ENCODE data around the gene INTS15.

The INTS15 gene

GRCh38 chr7:6650086-6650485, 60.3 kb downstream of the INTS15 start:
- no peak for TF ChIP-seq CTCF (IDR thresholded peaks at IDR 0.05)
- Histone ChIP-seq H3K27ac (no peak overlapping the region), H3K4me3 (no peak overlapping the region)
- no peak for DNase-seq (ENCODE audit: low spot score)

- no peak overlapping the region for H3K27ac ChIP-seq
- peak; percentile 43 for DNase-seq (ENCODE audit: low spot score)
- H3K4me3 ChIP-seq, result no peak overlapping the region
- no peak for TF ChIP-seq CTCF (IDR thresholded peaks at IDR 0.05)
Measured at GRCh38 chr7:6650521-6651011, 60.7 kb downstream of the INTS15 start.

GRCh38 chr7:6651851-6652445, 62.1 kb downstream of the INTS15 start:
- no peak overlapping the region for H3K4me3 ChIP-seq
- DNase-seq (ENCODE audit: low spot score), result peak; percentile 64
- no peak overlapping the region for H3K27ac ChIP-seq
- no peak for TF ChIP-seq CTCF (IDR thresholded peaks at IDR 0.05)

- TF ChIP-seq CTCF (IDR thresholded peaks at IDR 0.05), result no peak
- H3K4me3 ChIP-seq, result no peak overlapping the region
Measured at GRCh38 chr7:6652446-6653011, 62.7 kb downstream of the INTS15 start.

GRCh38 chr7:6653071-6654003, 63.5 kb downstream of the INTS15 start:
- H3K4me3 ChIP-seq, result no peak overlapping the region
- no peak overlapping the region for H3K27ac ChIP-seq
- no peak for DNase-seq (ENCODE audit: low spot score)
- no peak for TF ChIP-seq CTCF (IDR thresholded peaks at IDR 0.05)

More at GRCh38 chr7:6652446-6653011, 62.7 kb downstream of the INTS15 start:
- H3K27ac ChIP-seq, result no peak overlapping the region
- no peak for DNase-seq (ENCODE audit: low spot score)

GRCh38 chr7:6654113-6654841, 64.5 kb downstream of the INTS15 start:
- no peak for TF ChIP-seq CTCF (IDR thresholded peaks at IDR 0.05)
- no peak overlapping the region for H3K27ac ChIP-seq
- DNase-seq (ENCODE audit: low spot score), result no peak
- no peak overlapping the region for H3K4me3 ChIP-seq

All from coronary artery (tissue), 2 donors.